ENCODE measurements around the gene ELL2. TPM values are rescaled to one million over a fixed set of nuclear protein-coding genes. Genes with fewer than 3 reads are reported as not detected.

ELL2 gene
- total RNA-seq, 1 experiment from 2014 or later: 27.5 TPM

DNA sequence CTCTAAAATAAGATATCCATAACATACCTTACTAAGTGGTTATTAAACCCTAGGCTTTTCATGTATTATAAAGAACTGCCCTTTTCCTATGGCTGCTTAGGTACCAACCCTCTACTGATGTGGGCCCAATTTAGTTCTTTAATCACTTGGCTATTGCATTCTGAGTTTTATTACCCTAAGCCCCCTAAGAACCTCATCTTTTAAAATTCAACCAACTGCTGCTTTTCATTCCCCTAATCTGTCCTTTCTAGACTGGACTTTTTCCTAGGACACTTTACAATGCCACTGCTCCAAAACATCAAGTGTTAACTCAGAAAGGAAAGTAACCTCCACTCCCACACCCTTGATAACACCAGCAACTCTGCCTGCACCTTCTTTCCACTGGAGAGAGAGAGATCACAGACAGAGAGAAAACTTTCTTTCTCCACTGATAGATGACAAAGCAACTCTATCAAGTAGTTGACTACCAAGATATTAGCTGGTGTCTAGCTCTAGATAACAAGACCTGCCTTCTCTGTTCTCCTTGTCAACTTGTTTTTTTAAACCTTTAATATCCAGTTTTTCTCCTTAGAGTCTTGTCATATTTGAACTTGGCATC, 27.3 kb downstream of the ELL2 start:
- Histone ChIP-seq H3K14ac (ENCODE audit: insufficient read depth, low read length) (no peak overlapping the region), H3K56ac (ENCODE audit: insufficient read length, low read depth, low read length) (no peak overlapping the region), H2BK12ac (ENCODE audit: insufficient read length, low read depth, low read length) (no peak overlapping the region), H3K4me1 (ENCODE audit: insufficient read depth, low read length) (no peaks in the 10 kb centered on the region), H3K79me2 (ENCODE audit: insufficient read depth, low read length) (no peaks in the 10 kb centered on the region), H3T11ph (ENCODE audit: low read length) (no peak overlapping the region), H2BK20ac (ENCODE audit: low read depth, low read length, poor library complexity, severe bottlenecking) (no peak overlapping the region), H2AFZ (ENCODE audit: low read length) (no peak overlapping the region), H3K9ac (ENCODE audit: extremely low read depth, insufficient read length, low read length) (no peak overlapping the region), H3K27me3 (ENCODE audit: insufficient read depth, low read length) (no peaks in the 10 kb centered on the region), H4K8ac (replicated peaks; ENCODE audit: insufficient read length, low read depth, low read length) (no peak overlapping the region), H2BK5ac (ENCODE audit: insufficient read length, low read length) (no peak overlapping the region), H3K79me1 (ENCODE audit: insufficient read depth, low read depth, low read length, poor library complexity, severe bottlenecking) (no peaks in the 10 kb centered on the region), H4K91ac (ENCODE audit: insufficient read length, low read depth, low read length) (no peak overlapping the region), H3K18ac (ENCODE audit: insufficient read length, low read depth, low read length) (no peak overlapping the region), H3K4ac (ENCODE audit: low read depth, low read length) (no peak overlapping the region), H4K5ac (ENCODE audit: insufficient read length, low read depth, low read length) (no peak overlapping the region), H3K9me3 (ENCODE audit: control insufficient read depth, low read depth, low read length) (no peaks in the 10 kb centered on the region), H2BK15ac (ENCODE audit: low read depth, low read length) (no peak overlapping the region), H3K23me2 (ENCODE audit: insufficient read length, low read depth, low read length, poor library complexity, severe bottlenecking) (no peaks in the 10 kb centered on the region), H2AK5ac (ENCODE audit: insufficient read length, low read length) (no peak overlapping the region), H2BK120ac (ENCODE audit: low read depth, low read length, poor library complexity, severe bottlenecking) (no peak overlapping the region), H4K20me1 (ENCODE audit: control insufficient read depth, insufficient read depth, insufficient read length) (no peaks in the 10 kb centered on the region), H3K4me2 (ENCODE audit: insufficient read depth, insufficient read length, low read length) (no peak overlapping the region), H3K23ac (ENCODE audit: insufficient read length, low read depth, low read length) (no peak overlapping the region), H3K27ac (ENCODE audit: insufficient read length, low read depth, low read length) (no peak overlapping the region)
- H3K27me3 Mint-ChIP-seq (ENCODE audit: low read depth): no peaks in the 10 kb centered on the region
- H3K9me3 Mint-ChIP-seq: no peaks in the 10 kb centered on the region
- no peak overlapping the region for H3K4me3 Mint-ChIP-seq
- no peak for TF ChIP-seq CTCF (conservative IDR thresholded peaks at IDR 0.05)
- H3K27ac Mint-ChIP-seq: peak overlapping the region in 2 of 3 experiments; percentile 32 to 38; a peak in 3 of 7 replicates
- H3K36me3 Mint-ChIP-seq (ENCODE audit: insufficient read depth in 1 of 3, low read depth in 3 of 3): peaks cover 0 to 3% (median 0%) of the 10 kb centered on the region in 3 experiments; a peak in 1 of 7 replicates
- no peak for DNase-seq
- H3K4me1 Mint-ChIP-seq: peaks cover 5 to 13% of the 10 kb centered on the region in 2 experiments
